Measurements from ENCODE around the gene ISCA2. TPM values are rescaled to one million over a fixed set of nuclear protein-coding genes. Genes with fewer than 3 reads are reported as not detected.

ISCA2 gene
- polyA plus RNA-seq, 1 donor (not counting 4 experiments of a cell fraction or from before 2014, with no cell fraction given): 33.0 TPM

DNA sequence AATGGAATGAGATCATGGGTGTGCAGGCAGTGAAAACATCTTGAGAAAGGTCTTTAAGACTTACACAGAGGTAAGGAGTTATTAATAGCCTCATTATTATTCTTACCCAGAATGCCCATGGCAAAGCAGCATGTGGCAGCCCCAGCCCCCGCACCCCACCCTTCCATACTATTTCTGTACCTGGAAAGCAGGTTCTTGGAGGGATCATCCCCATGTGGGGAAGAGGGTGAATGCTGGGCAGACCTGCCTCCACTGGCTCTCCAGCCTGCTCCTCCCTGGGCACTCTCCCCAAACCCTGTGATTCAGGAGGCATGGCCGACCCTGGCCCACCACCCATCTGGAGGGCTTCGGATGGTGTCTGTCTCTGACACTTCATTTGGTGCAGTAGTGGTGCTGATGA, 28.8 kb upstream of the ISCA2 start:
- no peaks in the 10 kb centered on the region for H3K79me2 ChIP-seq (ENCODE audit: control insufficient read depth, insufficient read depth, low read length)
- no peak overlapping the region for H3K4me3 ChIP-seq (ENCODE audit: control insufficient read depth in 2 of 3, extremely low read depth in 1 of 3, insufficient read depth in 2 of 3, low read depth in 1 of 3, low read length in 3 of 3)
- H3K4me1 ChIP-seq (ENCODE audit: control insufficient read depth, extremely low read depth, insufficient read depth, low read length): no peaks in the 10 kb centered on the region
- no peaks in the 10 kb centered on the region for H3K27me3 ChIP-seq (ENCODE audit: control insufficient read depth, extremely low read depth, insufficient read depth, low read length)
- H2AFZ ChIP-seq (ENCODE audit: control insufficient read depth, low read length): no peak overlapping the region
- no peak overlapping the region for H3K9ac ChIP-seq (ENCODE audit: control insufficient read depth, extremely low read depth, insufficient read depth, low read length)
- FAIRE-seq (no peak), DNase-seq (ENCODE audit: low read depth, low spot score) (no peak)
- no peak overlapping the region for H3K27ac ChIP-seq (ENCODE audit: control insufficient read depth, insufficient read depth, low read length)
- H3K9me1 ChIP-seq (ENCODE audit: control insufficient read depth, extremely low read depth, insufficient read depth, low read length): no peaks in the 10 kb centered on the region
- H3K36me3 ChIP-seq (ENCODE audit: control insufficient read depth in 2 of 2, extremely low read depth in 1 of 2, insufficient read depth in 2 of 2, low read length in 2 of 2): no peaks in the 10 kb centered on the region
- no peak overlapping the region for H3K4me2 ChIP-seq (ENCODE audit: control insufficient read depth, extremely low read depth, insufficient read depth, low read depth, low read length)
- dilution Hi-C loops (cut with MboI; ENCODE audit: extremely low pct_ligation_motif_present, low sequenced_read_pairs): no loop called here
- no peaks in the 10 kb centered on the region for H4K20me1 ChIP-seq (ENCODE audit: control insufficient read depth, extremely low read depth, insufficient read depth, low read length)
- no peaks in the 10 kb centered on the region for H3K9me3 ChIP-seq (ENCODE audit: control insufficient read depth, low read depth, low read length)
- TF ChIP-seq, protein P1, sequence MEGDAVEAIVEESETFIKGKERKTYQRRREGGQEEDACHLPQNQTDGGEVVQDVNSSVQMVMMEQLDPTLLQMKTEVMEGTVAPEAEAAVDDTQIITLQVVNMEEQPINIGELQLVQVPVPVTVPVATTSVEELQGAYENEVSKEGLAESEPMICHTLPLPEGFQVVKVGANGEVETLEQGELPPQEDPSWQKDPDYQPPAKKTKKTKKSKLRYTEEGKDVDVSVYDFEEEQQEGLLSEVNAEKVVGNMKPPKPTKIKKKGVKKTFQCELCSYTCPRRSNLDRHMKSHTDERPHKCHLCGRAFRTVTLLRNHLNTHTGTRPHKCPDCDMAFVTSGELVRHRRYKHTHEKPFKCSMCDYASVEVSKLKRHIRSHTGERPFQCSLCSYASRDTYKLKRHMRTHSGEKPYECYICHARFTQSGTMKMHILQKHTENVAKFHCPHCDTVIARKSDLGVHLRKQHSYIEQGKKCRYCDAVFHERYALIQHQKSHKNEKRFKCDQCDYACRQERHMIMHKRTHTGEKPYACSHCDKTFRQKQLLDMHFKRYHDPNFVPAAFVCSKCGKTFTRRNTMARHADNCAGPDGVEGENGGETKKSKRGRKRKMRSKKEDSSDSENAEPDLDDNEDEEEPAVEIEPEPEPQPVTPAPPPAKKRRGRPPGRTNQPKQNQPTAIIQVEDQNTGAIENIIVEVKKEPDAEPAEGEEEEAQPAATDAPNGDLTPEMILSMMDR (optimal IDR thresholded peaks at IDR 0.05 in 1 of 3, IDR thresholded peaks at IDR 0.05 in 1 of 3, conservative IDR thresholded peaks at IDR 0.05 in 1 of 3; ENCODE audit: extremely low read depth in 1 of 3, insufficient read depth in 2 of 3, low read length in 3 of 3): no peak
- TF ChIP-seq EZH2 (IDR thresholded peaks at IDR 0.05; ENCODE audit: low read length): no peak

DNA sequence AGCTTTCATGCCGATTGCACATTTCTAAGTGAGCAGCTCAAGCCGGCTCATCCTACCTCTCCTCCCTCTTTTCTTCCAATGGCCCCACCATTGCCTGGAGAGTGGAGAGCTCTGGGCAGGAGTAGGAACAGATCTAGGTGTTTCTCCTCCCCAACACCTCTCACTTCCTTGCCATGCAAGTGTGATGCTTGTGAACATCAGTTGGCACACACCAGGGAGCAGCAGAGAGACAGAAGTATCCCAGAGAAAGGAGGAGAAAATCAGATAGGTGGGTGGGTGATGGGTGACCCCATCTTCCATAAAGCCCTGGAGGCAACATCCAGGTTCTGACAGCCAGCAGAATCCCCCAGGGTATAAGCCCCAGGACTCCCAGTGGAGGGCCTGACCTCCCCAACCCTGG, 28.2 kb upstream of the ISCA2 start:
- H3K79me2 ChIP-seq (ENCODE audit: control insufficient read depth, insufficient read depth, low read length): no peaks in the 10 kb centered on the region
- no peak for DNase-seq (ENCODE audit: low read depth, low spot score)
- H3K4me2 ChIP-seq (ENCODE audit: control insufficient read depth, extremely low read depth, insufficient read depth, low read depth, low read length): no peak overlapping the region
- TF ChIP-seq, protein P1 (optimal IDR thresholded peaks at IDR 0.05 in 1 of 3, IDR thresholded peaks at IDR 0.05 in 1 of 3, conservative IDR thresholded peaks at IDR 0.05 in 1 of 3; ENCODE audit: extremely low read depth in 1 of 3, insufficient read depth in 2 of 3, low read length in 3 of 3): no peak
- no peak for TF ChIP-seq EZH2 (IDR thresholded peaks at IDR 0.05; ENCODE audit: low read length)
- H3K27me3 ChIP-seq (ENCODE audit: control insufficient read depth, extremely low read depth, insufficient read depth, low read length): no peaks in the 10 kb centered on the region
- no peak overlapping the region for H3K4me3 ChIP-seq (ENCODE audit: control insufficient read depth in 2 of 3, extremely low read depth in 1 of 3, insufficient read depth in 2 of 3, low read depth in 1 of 3, low read length in 3 of 3)
- H3K27ac ChIP-seq (ENCODE audit: control insufficient read depth, insufficient read depth, low read length): no peak overlapping the region
- H3K9me3 ChIP-seq (ENCODE audit: control insufficient read depth, low read depth, low read length): no peaks in the 10 kb centered on the region
- no peak overlapping the region for H2AFZ ChIP-seq (ENCODE audit: control insufficient read depth, low read length)
- no peaks in the 10 kb centered on the region for H3K4me1 ChIP-seq (ENCODE audit: control insufficient read depth, extremely low read depth, insufficient read depth, low read length)
- H3K36me3 ChIP-seq (ENCODE audit: control insufficient read depth in 2 of 2, extremely low read depth in 1 of 2, insufficient read depth in 2 of 2, low read length in 2 of 2): no peaks in the 10 kb centered on the region
- H3K9ac ChIP-seq (ENCODE audit: control insufficient read depth, extremely low read depth, insufficient read depth, low read length): no peak overlapping the region
- H3K9me1 ChIP-seq (ENCODE audit: control insufficient read depth, extremely low read depth, insufficient read depth, low read length): no peaks in the 10 kb centered on the region
- H4K20me1 ChIP-seq (ENCODE audit: control insufficient read depth, extremely low read depth, insufficient read depth, low read length): no peaks in the 10 kb centered on the region
- no peak for FAIRE-seq
- dilution Hi-C loops (cut with MboI; ENCODE audit: extremely low pct_ligation_motif_present, low sequenced_read_pairs): no loop called here

All from keratinocyte (primary cell).